ENCODE measurements around the gene CPXM1.

Gene CPXM1

DNA sequence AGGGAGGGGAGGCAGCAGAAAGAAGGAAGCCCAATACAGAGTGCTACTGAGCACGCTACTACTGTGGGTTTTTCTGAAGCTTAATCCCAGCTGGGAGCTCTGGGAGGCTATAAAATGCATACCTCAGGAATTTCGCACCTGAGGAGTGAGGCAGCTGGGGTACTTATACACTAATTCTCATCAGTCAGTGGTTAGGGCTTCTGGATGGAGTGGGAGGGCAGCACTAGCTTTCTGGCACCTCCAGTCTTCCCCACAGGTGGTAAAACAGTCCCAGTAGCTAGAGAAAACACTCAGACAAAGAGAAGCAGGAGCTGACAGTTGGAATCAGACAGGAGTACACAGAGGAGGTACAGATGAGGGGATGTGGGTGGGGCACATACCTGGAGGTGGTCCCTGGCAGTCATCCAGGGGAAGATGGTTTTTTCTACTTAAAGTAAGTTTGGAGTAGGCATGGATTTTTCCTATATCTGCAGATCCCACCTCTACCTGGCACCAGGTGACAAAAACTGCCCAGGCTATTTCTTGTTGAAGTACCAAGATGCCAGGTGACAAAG lies 37.8 kb downstream of the CPXM1 start:
- DNase-seq = peak; percentile 18

DNA sequence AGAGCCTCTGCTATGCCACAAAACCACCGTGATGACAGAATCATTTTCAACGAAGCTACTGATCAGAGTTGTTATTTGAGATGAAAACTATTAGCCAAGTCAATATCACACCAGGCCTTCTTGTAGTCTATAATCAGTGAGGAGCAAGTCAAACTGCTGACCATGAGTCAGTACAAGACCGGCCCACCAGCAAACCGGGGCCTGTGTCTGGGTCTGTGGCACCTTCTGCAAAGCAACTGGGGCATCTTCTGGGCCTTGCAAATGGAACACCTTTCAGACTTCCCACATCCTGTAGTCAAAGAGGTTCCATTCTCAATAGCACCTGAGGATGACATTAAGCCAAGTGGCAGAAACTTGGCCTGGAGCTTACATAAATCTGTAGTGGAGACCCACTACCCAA lies 38.5 kb downstream of the CPXM1 start:
- DNase-seq = peak; percentile 15

GRCh38 chr20:2760952-2761305 lies 39.5 kb downstream of the CPXM1 start:
- DNase-seq = peak; percentile 4

DNA sequence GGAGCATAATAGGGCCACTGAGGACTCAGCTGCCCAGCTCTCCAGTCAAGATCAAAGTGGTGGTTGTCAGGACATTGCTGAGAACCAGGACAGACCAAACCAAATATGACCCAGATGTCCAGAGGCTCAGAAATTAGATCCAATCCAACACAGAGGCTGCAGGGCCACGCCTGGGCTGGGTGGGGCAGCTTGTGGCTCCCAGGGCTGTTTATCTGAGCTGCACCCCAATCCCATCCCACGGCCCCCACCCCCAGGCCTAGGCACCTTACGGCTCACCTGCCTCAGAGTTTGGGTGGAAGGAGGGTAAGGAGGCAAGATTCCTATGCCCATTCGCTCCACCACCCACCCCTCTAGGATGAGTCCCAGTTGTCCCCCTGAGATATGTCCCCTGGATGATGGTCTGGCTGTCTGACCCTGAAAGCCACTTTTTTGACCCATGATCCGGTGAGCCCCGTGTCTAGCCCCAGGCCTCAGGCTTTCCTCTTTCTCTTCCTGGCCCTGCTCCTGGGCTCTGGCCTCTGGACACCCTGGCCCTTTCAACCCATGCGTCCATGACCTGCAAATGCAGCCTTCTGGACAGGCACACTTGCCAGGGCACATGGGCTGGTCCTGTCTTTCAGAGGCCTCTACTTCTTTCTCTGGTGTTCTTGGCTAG lies 40.0 kb downstream of the CPXM1 start:
- DNase-seq = peak; percentile 43

GRCh38 chr20:2759603-2760296 lies 40.7 kb downstream of the CPXM1 start:
- peak; percentile 40 for DNase-seq

GRCh38 chr20:2759143-2759542 lies 41.3 kb downstream of the CPXM1 start:
- DNase-seq = peak; percentile 44

- DNase-seq = peak; percentile 22
These were observed 42.5 kb downstream of the CPXM1 start for GRCh38 chr20:2757969-2758368.

DNA sequence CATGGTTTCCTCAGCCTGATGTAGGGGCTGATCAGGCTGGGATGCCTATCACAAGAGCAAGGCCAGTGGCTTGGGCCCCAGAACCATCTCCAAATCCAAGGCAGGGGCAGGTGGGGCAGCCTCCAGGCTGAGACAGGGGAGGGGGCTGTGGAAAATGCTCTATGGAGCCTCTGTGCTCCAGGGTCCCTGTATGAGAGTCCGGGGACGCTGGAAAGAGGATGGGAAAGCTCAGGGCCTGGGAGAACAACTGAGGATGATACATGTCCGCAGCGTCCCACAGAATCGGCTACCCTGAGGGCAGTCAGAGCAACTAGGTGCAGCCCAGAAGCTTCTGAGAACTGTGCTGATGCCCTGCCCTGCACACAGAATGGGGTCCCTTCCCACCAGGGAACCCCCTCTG lies 43.4 kb downstream of the CPXM1 start:
- DNase-seq = peak; percentile 26

DNA sequence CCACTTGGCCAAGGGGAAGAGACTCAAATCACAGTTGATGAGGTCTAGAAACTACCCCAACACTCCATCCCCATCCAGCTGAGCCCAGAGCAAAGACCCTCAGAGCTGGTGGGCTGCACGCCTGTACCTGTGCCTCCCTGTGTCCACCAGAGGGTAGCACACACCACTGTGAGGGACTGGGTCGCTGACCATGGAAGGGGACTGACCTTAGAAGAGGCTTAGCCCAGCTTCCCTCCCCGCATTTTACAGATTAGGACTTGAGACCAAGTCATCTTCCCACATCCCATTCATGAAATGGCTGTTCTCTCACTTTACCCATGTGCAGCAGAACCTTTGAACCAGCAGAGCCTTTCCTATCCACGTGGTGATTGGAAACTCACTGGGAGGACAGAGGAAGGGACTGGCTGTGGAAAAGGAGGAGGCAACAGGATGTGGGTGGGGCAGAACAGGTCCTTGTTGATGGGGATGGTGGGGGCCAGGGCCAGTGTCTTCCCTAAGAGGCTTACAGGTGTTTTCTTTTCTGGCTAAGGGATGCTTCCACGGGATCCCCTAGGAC lies 44.3 kb downstream of the CPXM1 start:
- DNase-seq = peak; percentile 52

GRCh38 chr20:2755451-2756055 lies 44.9 kb downstream of the CPXM1 start:
- peak; percentile 48 for DNase-seq

DNA sequence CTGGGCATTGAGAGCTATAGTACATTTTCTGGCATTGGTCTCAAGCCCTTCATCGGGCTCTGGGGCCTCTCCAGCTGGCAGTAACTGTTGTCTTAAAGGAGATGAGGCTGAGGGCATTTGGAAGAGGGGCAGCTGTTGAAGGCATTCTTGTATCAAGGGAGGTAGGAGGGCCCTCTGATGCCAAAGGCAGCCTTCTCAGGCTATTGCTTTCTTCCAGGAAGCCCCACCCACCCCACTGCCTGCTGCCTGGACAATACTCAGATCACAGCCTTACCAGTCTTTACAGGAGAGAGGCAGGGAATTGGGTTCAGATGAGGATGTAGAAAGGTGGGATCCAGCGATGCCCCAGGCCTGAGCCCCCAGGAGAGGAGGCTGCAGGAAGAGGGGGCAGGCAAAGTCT lies 46.0 kb downstream of the CPXM1 start:
- peak; percentile 46 for DNase-seq

GRCh38 chr20:2753461-2754040 lies 46.9 kb downstream of the CPXM1 start:
- DNase-seq = peak; percentile 53

DNA sequence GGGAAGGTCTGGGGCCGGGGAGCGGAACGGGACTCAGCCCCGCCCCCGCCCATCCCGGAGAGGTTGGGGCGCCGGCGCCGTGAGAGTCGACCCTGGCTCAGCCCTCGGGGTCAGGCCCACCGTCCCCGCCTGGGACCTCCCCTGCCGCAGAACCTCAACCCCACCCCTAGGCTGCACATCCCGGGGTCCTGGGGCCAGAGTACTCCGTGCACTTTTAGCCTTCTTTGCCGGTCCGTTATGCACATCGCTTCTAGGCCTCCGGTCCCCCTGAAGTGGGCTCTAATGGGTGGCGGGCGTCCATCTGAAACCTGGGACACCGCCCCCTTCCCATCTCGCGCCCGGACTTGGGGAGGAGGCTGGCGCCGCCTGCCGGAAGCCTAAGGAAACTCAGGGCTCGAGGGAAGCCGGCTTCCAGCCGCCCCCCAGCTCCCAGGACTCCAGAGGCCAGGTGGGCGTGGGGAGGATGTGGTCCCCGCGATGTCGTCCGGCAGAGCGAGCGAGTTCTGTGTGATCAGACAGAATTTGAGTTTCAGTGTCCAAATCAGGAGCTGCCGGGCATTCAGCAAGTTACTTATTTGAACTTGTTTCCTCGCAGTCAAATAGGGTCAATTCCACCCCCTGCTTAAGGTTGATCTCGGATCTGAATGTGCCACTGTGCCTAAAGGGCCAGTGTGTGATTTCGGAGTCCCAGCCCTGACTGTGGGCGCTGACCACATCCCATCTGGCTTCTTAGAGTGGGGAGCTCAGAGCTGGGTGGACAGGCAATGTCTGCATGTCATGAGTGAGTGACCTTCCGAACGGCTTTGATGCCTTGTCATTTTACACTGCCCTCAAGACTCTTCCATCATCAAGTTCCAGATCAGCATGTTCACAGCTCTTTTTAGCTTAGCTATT lies 47.6 kb downstream of the CPXM1 start:
- peak; percentile 77 for DNase-seq

DNA sequence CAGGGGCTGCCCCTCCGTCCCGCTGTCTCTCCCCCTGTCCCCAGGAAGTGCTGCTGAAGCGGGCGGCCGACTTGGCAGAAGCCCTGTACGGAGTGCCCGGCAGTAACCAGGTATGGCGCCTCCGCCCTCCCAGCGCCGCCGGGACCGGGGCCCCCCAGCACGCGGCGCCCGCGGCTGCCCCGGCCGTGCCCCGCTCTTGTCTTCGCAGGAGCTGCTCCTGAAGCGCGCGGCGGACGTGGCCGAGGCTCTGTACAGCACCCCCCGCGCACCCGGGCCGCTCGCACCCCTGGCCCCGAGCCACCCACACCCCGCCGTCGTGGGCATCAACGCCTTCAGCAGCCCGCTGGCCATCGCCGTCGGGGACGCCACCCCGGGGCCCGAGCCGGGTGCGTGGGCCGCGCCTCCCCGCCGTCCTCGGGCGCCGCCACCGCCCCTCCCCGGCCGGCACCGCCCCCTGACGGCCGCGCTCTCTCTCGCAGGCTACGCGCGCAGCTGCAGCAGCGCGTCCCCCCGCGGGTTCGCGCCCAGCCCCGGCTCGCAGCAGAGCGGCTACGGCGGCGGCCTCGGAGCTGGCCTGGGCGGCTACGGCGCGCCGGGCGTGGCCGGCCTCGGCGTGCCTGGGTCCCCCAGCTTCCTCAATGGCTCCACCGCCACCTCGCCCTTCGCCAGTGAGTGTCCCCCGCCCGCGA lies 48.4 kb downstream of the CPXM1 start:
- peak; percentile 80 for DNase-seq

- DNase-seq = peak; percentile 54
These were observed 49.0 kb downstream of the CPXM1 start for GRCh38 chr20:2751347-2751877.

DNA sequence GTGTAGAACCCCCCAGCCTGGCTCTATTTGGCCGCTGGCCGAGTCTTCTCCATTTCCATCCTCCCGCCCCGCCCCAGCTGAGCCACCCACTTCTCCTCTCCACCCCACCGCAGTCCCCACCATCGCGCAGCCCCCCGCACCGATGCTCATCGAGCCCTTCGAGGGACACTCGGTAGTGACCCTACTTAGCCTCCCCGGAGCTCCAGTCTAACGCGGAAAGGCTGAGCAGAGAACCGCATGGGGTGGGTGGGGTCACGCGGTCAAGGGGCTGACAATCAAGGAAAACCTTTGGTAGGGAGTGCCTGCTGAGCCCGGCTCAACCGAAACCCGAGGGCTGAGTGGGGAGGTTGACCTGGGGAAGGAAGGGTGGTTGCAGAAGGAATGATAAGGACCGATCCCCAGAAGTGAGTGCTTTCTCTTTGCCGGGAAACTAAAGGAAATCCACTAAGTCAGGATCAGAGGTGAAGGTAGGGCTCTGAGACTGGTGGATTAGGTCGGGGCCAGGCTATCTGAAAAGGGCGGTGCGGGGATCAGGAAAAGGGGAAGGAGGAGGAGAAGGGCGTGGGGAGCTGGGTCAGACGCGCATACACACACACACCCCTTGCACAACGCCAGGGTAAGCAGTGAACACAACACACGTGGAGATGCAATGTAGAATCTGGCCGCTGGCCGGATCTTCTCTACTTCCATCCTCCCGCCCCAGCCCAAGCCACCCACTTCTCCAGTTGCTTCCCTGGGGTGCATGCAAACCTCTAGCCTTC lies 49.8 kb downstream of the CPXM1 start:
- peak; percentile 63 for DNase-seq

- DNase-seq = peak; percentile 54
These were observed 50.4 kb downstream of the CPXM1 start for GRCh38 chr20:2749951-2750490.

- peak; percentile 52 for DNase-seq
These were observed 51.0 kb downstream of the CPXM1 start for GRCh38 chr20:2749343-2749950.

DNA sequence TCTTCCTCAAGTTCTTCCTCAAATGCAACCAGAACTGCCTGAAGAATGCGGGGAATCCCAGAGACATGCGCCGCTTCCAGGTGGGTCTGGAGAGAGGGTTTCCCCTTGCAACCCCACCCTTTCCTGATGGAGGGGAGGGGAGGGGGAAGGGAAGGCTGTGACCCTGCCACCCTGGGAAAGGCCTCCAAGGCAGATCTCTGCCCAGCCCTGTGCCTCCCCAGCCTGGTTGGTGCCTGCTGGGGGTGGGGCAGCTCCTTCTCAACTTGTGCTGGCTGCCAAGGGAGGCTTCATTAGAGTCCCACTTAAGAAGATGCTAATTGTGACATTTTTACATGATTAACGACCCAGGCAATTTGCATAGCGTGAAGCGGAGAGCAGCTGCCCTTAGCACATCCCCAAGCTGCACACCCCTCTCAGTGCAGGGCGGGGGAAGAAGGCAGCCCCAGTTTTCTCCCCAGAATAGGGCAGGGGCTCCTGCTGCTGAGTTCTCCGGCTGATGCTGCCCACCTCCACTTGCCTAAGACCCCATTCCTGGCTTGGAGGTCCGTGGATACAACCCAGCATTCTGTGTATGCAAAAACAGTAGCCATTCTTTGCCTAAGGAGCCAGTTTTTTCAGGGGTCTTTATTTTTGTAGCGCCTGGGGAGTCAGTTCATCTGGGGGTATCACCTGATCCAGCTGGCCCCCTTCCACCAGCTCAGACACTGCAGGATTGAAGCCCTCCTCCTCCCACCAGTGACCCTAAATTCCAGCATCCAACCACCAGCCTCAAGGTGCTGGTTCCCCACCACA lies 51.7 kb downstream of the CPXM1 start:
- DNase-seq = peak; percentile 44
